Activated gamma-delta T cell treated with Interleukin-2 at 50 U/mL for 16 hours (primary cell): ENCODE measurements around the gene UBE2M.
A peak's percentile ranks its signal among the peaks of the same experiment; 100 is the strongest.
"Not testable (repeated sequence)": the region's sequence is repeated elsewhere in the genome, so short reads cannot be mapped to it uniquely, and the experiment has no call there.

ENCODE experiments used
- DNase-seq: peaks from one replicate; pipeline ENCODE4 v3.0.0-alpha.2; 2020

UBE2M gene

DNA sequence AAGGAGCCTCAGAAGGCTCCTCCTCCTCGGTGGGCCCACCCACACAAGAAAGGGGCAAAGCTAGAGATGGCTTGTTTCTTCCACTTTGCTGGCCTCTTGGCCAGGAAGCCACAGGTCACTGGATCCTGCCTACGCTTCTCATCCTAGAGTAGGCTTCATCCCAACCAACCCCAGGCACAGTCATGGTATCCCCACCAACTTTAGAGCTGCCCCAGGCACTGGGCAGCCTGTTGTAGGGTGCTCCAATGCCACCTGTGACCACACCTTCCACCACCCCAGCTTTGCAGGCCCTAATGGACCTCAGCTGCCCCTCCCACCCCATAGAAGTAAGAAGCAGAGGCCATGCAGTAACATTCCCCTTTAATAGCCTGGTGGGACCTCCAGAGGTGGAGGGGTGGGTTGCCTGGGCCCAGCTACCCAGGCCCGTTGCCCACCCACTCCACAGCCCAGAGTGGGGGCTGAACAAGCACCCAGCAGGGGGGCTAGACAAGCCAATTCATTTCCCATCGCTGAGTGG is 3.0 kb downstream of the UBE2M start:
- no peak for DNase-seq

DNA sequence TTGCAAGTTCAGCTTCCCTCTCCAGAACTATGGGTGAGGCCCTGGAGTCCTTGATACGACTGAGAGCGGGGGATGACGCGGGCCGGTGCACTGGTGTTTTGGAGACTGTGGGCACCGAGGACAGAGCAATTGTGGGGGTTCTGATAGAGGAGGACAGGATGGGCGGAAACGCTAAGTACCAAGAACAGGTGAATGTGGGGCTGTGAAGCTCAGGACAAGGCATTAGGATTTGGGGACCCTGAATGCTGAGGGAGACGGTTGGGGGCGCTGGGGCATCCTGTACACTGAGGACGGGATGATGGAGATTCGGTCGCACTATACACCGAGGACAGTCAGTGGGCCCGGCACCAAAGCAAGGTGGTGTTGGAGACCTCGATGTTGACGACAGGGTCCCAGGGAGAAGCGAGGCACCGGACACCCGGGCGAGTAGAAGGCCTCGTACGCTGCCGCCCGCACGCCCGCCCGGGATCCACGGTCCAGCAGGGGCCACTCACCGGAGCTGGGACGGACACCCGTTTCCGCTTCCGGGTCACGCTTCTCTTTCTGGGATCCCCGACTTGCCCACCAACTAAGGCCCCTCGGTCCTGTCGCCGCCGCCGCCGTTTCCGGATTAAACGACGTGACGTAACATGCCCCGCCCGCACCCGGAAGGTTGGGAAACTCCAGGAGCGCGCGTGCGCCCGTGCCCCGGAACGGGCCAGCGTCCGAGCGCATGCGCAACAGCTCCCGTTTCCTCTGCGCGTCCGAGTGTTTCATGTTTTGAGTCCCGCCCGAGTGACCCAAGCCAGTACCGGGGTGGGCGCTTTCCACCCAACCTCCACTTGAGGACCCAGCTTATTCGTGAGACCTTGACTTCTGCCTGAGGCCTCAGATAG is 3.7 kb downstream of the UBE2M start, which contains the start of gene CHMP2A:
CHMP2A (minus strand) TSS at position 612 of the 875 bp plus-strand sequence. CDS start 893 bp downstream, outside the sequence.
- DNase-seq: peak; percentile 98

GRCh38 chr19:58553799-58554493 is 4.5 kb downstream of the UBE2M start:
- no peak for DNase-seq

DNA sequence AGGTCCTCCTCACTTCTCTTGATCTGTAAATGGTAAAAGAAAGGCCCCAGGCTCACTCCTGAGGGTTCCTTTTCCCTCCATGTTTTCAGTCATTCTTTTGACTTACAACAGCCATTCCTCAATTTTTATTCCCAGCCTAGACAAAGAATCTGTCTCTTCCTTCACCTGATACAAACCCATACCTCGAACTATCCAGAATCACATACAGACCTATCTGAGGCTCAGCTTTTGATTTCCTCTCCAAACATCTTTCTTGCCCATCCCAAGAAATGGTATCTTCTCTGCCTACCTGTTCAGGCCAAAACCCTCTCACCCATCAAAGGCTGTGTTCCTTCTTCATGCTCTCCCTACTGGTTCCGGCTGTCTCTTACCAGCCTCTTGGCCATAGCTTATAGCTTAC is 5.8 kb downstream of the UBE2M start:
- DNase-seq: no peak

GRCh38 chr19:58551577-58552471 is 6.6 kb downstream of the UBE2M start:
- DNase-seq: no peak

GRCh38 chr19:58551123-58551497 is 7.3 kb downstream of the UBE2M start:
- no peak for DNase-seq

DNA sequence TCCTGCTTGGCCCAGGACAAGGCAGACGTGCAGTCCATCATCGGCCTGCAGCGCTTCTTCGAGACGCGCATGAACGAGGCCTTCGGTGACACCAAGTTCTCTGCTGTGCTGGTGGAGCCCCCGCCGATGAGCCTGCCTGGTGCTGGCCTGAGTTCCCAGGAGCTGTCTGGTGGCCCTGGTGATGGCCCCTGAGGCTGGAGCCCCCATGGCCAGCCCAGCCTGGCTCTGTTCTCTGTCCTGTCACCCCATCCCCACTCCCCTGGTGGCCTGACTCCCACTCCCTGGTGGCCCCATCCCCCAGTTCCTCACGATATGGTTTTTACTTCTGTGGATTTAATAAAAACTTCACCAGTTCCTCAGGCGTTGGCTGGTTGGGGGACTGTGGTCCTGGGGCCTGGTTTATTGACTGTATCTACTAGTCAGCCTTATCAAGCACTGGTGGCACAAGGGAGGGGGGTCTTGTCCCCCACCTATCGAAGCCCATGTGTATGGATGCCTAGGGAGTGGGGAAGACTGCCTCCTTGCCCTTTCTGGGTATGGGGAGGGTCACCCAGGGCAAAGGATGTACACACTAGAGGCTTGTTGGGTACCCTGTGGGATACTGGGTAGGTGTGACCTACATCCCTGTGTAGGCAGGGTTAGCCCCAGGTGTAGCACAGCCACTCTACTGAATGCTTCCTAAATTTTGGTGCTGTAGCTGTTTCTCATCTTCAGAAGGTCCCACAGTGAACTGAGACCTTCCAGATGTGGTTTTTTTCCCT is 7.9 kb downstream of the UBE2M start:
- no peak for DNase-seq

DNA sequence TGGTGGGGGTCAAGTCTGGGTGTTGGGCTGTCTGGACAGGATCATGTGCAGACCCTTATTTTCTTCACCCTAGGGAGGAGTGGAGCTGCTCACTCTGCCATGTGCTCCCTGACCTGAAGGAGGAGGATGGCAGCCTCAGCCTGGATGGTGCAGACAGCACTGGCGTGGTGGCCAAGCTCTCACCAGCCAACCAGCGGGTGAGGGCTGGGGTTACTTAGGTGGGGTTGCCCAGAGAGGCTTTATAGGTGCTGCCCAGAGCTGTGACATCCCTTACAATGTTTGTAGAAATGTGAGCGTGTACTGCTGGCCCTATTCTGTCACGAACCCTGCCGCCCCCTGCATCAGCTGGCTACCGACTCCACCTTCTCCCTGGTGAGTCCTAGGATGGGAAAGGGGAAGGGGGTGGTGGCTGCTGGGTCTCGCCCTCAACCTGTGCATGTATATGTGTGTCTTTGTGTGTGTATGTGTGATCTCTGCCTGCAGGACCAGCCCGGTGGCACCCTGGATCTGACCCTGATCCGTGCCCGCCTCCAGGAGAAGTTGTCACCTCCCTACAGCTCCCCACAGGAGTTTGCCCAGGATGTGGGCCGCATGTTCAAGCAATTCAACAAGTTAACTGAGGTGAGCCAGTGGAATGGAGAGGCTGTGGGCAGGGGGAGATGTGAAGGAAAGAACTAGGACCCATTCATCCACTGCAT is 8.6 kb downstream of the UBE2M start:
- DNase-seq: no peak

DNA sequence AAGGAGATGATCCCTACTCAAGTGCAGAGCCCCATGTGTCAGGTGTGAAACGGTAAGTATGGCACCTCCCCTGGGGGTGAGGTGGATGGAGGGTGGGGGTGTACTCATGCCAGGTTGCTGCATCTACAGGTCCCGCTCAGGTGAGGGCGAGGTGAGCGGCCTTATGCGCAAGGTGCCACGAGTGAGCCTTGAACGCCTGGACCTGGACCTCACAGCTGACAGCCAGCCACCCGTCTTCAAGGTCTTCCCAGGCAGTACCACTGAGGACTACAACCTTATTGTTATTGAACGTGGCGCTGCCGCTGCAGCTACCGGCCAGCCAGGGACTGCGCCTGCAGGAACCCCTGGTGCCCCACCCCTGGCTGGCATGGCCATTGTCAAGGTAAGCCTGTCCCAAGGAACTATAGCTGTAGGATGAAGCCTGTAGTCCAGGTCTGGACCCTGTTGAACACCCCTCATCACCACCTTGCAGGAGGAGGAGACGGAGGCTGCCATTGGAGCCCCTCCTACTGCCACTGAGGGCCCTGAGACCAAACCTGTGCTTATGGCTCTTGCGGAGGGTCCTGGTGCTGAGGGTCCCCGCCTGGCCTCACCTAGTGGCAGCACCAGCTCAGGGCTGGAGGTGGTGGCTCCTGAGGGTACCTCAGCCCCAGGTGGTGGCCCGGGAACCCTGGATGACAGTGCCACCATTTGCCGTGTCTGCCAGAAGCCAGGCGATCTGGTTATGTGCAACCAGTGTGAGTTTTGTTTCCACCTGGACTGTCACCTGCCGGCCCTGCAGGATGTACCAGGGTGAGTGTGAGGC is 9.3 kb downstream of the UBE2M start:
- DNase-seq: no peak

GRCh38 chr19:58547323-58548312 is 10.8 kb downstream of the UBE2M start:
- no peak for DNase-seq

DNA sequence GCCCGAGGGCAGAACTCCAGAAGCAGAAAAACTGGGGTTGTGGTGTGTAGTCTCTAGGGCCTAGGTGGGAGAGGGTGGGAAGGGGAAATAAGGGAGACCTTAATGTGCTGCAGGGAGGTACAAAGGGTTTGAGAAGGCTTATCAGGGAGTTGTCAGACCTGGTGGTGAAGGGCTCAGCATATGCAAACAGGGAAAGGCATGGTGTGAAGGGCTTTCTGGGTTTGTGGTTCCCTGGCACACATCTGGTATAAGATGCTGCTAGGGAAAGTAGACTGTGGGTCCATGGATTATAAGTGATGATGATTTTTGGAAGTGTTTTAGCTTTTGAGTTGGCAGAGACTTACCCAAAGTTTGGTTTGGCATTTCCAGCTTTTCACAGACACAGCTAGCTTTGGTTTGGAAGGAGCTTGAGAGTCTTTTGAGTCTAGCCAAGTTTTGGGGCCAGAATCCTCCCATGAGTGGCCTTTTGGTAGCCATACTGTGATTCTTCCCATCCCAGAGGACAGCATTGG is 12.3 kb downstream of the UBE2M start:
- DNase-seq: no peak

- DNase-seq: no peak
Measured at GRCh38 chr19:58545286-58546018, 13.0 kb downstream of the UBE2M start.

- DNase-seq: peak; percentile 68
Measured at GRCh38 chr19:58544591-58545285, 13.7 kb downstream of the UBE2M start.

DNA sequence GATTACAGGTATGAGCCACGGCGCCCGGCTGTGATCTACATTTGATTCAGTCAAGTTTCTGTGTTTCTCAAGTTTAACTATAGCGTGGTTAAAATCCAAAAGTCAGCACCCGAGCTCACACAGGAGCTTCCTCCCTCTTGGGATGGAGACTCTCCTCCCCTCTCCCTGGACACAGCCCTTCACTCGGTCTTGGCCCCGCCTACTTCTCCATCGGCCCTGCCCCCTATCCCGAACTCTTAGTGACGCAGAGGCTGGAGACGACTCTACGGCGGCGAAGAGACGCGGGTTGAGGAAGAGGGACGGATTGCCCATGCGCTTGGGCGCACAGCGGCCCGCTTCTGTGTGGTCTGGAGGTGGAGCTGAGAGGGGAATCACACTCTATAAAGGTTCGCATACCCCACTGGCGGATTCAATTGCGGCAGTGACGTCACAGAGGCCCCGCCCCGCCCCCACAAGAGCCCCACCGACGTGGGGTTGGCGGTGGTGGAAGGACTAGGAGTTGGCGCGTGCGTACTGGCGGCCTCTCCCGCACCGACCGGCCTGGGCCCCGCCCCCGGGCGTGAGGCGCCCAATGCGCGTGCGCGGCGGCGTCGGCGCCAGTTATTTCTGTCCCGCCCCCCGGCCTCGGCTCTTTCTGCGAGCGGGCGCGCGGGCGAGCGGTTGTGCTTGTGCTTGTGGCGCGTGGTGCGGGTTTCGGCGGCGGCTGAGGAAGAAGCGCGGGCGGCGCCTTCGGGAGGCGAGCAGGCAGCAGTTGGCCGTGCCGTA is 14.4 kb downstream of the UBE2M start, which contains the start of gene TRIM28:
TRIM28 (plus strand) TSS at position 239 of the 765 bp plus-strand sequence. CDS start 694 bp downstream, outside the sequence.
- peak; percentile 100 for DNase-seq

GRCh38 chr19:58542641-58543372 is 15.6 kb downstream of the UBE2M start:
- DNase-seq: not testable (repeated sequence)

DNA sequence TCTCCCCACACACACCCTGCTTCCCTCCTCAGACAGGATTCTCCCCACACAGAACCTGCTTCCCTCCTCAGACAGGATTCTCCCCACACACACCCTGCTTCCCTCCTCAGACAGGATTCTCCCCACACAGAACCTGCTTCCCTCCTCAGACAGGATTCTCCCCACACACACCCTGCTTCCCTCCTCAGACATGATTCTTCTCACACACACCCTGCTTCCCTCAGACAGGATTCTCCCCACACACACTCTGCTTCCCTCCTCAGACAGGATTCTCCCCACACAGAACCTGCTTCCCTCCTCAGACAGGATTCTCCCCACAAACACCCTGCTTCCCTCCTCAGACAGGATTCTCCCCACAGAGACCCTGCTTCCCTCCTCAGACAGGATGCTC is 19.2 kb downstream of the UBE2M start:
- DNase-seq: not testable (repeated sequence)
